HL-60 (cell line): ENCODE results near the gene FOXP1.

Experiments used
- DNase-seq, 2 experiments: peaks; one replicate each; pipeline ENCODE4 v3.0.0-alpha.2; 2010 to 2020; ENCODE audit warnings: low read depth in 1 of 2, low spot score in 1 of 2
- H3K27ac ChIP-seq: fragments of 250-450 bp; sonication (Bioruptor Pico); replicated peaks from 2 replicates; pipeline ENCODE4 v1.5.1; 2020; ENCODE audit warnings: mild to moderate bottlenecking, moderate library complexity
- H3K27me3 ChIP-seq: fragments of 250-450 bp; sonication (Bioruptor Pico); 2 replicates; pipeline ENCODE4 v1.5.1; 2021; ENCODE audit warnings: mild to moderate bottlenecking, moderate library complexity; ENCODE audit not compliant: insufficient read depth, poor library complexity, severe bottlenecking
- H3K4me3 ChIP-seq: replicated peaks from 2 replicates; pipeline ENCODE4 v1.5.1; 2011; ENCODE audit warnings: mild to moderate bottlenecking, control low read depth, low read length; ENCODE audit not compliant: insufficient read depth
- GABPA ChIP-seq: IDR thresholded peaks from 2 replicates; pipeline ENCODE4 v1.6.1; 2012; ENCODE audit warnings: low read depth
- POLR2AphosphoS5 ChIP-seq: IDR thresholded peaks from 2 replicates; pipeline ENCODE4 v1.6.1; 2012; ENCODE audit warnings: low read depth
- SPI1 ChIP-seq: IDR thresholded peaks from 2 replicates; pipeline ENCODE4 v1.6.1; 2012; ENCODE audit warnings: low read depth, mild to moderate bottlenecking, borderline replicate concordance
- TF ChIP-seq, protein P1 (sequence below): IDR thresholded peaks from one replicate; pipeline ENCODE4 v1.5.1; 2011; ENCODE audit warnings: low read length, control low read depth, inconsistent platforms; ENCODE audit not compliant: insufficient read depth
- TF ChIP-seq, protein P2 (sequence below): IDR thresholded peaks from 2 replicates; pipeline ENCODE4 v1.6.1; 2012; ENCODE audit warnings: low read depth; ENCODE audit not compliant: insufficient replicate concordance

Gene FOXP1

DNA sequence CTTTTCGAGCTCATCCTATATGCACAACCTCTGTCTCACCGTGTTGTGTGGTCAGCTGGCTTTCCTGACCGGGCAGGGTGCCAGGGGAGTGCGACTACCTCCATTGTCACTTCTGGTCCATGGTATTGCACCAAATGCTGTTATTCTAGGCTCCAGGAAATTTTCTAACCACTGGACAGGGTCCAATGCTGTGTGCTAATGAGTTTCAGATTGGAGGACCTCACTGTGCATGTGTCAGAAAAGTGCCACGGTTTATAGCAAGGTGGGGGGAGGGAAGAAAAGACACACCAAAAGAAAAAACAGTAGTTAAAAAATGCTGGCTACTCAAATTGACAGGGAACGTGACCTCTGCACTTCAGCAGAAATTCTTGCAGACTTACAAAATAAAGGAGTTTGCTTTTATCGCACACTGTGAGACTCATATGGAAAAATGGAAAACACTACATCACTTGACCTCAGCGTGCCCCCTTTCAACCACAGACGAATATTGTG lies 480.1 kb downstream of the FOXP1 start:
- Histone ChIP-seq H3K27ac (no peak overlapping the region), H3K27me3 (no peaks in the 10 kb centered on the region), H3K4me3 (no peak overlapping the region)
- no peak for DNase-seq
- TF ChIP-seq POLR2AphosphoS5 (no peak), GABPA (no peak), SPI1 (no peak)
- TF ChIP-seq, protein P1, sequence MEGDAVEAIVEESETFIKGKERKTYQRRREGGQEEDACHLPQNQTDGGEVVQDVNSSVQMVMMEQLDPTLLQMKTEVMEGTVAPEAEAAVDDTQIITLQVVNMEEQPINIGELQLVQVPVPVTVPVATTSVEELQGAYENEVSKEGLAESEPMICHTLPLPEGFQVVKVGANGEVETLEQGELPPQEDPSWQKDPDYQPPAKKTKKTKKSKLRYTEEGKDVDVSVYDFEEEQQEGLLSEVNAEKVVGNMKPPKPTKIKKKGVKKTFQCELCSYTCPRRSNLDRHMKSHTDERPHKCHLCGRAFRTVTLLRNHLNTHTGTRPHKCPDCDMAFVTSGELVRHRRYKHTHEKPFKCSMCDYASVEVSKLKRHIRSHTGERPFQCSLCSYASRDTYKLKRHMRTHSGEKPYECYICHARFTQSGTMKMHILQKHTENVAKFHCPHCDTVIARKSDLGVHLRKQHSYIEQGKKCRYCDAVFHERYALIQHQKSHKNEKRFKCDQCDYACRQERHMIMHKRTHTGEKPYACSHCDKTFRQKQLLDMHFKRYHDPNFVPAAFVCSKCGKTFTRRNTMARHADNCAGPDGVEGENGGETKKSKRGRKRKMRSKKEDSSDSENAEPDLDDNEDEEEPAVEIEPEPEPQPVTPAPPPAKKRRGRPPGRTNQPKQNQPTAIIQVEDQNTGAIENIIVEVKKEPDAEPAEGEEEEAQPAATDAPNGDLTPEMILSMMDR: no peak
- TF ChIP-seq, protein P2, sequence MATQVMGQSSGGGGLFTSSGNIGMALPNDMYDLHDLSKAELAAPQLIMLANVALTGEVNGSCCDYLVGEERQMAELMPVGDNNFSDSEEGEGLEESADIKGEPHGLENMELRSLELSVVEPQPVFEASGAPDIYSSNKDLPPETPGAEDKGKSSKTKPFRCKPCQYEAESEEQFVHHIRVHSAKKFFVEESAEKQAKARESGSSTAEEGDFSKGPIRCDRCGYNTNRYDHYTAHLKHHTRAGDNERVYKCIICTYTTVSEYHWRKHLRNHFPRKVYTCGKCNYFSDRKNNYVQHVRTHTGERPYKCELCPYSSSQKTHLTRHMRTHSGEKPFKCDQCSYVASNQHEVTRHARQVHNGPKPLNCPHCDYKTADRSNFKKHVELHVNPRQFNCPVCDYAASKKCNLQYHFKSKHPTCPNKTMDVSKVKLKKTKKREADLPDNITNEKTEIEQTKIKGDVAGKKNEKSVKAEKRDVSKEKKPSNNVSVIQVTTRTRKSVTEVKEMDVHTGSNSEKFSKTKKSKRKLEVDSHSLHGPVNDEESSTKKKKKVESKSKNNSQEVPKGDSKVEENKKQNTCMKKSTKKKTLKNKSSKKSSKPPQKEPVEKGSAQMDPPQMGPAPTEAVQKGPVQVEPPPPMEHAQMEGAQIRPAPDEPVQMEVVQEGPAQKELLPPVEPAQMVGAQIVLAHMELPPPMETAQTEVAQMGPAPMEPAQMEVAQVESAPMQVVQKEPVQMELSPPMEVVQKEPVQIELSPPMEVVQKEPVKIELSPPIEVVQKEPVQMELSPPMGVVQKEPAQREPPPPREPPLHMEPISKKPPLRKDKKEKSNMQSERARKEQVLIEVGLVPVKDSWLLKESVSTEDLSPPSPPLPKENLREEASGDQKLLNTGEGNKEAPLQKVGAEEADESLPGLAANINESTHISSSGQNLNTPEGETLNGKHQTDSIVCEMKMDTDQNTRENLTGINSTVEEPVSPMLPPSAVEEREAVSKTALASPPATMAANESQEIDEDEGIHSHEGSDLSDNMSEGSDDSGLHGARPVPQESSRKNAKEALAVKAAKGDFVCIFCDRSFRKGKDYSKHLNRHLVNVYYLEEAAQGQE: no peak

DNA sequence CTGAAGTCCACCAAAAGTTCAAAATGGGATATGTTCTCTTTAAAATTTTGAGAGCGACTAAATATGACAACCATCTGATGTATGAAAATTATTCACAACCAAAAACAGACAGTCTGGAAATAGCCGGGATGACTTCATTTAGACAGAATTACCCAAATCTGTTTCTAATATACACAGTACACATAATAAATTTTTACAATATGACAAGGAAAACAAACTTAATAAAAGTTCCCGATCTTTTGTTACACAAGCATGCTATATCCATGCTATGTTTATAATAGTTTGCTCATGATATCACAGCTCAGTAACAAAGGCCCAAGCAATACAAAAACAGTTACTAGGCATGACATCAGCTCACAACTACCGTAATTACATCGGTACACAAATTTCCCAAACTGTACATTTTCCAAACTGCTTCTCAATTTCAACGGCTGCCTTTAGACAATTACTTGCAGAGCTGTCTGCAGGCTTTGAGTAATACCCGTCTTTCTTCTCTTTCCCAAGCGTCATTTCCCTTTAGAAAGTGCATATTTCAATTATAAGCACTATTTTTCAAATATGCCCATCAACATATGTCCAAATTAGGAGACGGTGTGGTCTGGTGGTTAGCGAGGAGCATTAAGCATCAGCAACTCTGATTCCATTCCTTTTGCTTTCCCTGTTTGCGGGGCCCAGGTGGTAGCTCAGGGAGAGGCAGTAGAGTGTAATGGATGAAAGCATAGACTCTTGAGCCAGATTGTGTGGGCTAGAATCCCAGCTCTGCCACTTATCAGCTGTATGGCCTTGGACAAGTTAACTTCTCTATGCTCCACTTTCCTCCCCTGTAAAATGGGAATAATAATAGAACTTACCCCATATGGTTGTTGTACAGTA lies 481.2 kb downstream of the FOXP1 start:
- H3K27me3 ChIP-seq: no peaks in the 10 kb centered on the region
- no peak overlapping the region for H3K4me3 ChIP-seq
- TF ChIP-seq SPI1 (no peak), POLR2AphosphoS5 (no peak), GABPA (no peak)
- TF ChIP-seq, protein P2: no peak
- TF ChIP-seq, protein P1: no peak
- DNase-seq: no peak
- H3K27ac ChIP-seq: no peak overlapping the region

DNA sequence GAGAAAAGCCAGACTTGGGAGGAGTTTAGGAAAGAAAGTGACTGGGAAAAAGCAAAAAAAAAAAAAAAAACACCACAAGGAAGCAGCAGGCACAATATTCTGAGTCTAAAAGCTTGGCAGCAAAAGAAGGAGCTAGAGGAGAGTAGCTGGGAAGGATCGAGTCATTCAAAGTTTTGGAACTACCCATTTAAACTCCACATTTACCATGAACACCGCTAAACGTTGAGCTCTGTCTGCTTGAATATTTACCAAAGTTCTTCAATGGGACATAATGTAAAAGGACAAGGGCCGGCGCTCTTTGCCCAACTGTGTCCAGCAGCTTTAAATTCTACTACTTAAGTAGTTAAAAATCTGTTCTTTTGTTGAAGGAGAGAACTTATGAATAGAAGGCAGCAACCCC lies 481.9 kb downstream of the FOXP1 start:
- no peak overlapping the region for H3K27ac ChIP-seq
- no peak for DNase-seq
- H3K4me3 ChIP-seq: no peak overlapping the region
- TF ChIP-seq SPI1: no peak
- no peaks in the 10 kb centered on the region for H3K27me3 ChIP-seq

DNA sequence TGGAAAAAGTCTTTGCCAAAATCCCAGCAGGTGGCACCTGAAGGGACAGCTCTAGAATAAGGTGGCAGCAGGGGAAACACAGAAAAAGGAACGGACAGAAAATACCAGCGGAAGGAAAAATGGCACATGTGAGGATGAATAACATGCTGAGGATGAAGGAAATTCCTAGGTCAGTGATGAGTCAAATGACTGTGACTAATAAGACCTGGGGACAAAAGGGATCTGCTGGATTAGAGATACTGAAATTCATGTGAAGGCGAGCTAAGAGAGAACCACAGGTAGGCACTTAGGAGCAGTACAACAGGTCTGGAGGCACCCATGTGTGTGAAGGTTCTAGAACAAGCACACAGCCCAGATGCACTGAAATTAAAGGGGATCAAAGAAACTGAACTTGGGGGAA lies 482.5 kb downstream of the FOXP1 start:
- TF ChIP-seq, protein P2: no peak
- no peak for TF ChIP-seq POLR2AphosphoS5
- TF ChIP-seq SPI1: no peak
- TF ChIP-seq, protein P1: no peak
- TF ChIP-seq GABPA: no peak
- Histone ChIP-seq H3K27me3 (no peaks in the 10 kb centered on the region), H3K27ac (no peak overlapping the region), H3K4me3 (no peak overlapping the region)
- no peak for DNase-seq
